Pulmonary artery endothelial cell (primary cell): ENCODE measurements around the gene PLEKHG4B. TPM values are rescaled to one million over a fixed set of nuclear protein-coding genes. Genes with fewer than 3 reads are reported as not detected.
"Not testable (repeated sequence)": the region's sequence is repeated elsewhere in the genome, so short reads cannot be mapped to it uniquely, and the experiment has no call there.

Source experiments
- DNase-seq: peaks from one replicate; pipeline ENCODE4 v3.0.0-alpha.2; 2011; ENCODE audit warnings: low read depth, low spot score
- total RNA-seq: library from RNA; depleted of rRNA; stranded (reverse); fragments of >200 nt; gene quantifications from 2 replicates; pipeline ENCODE4 v1.2.3, GENCODE V29; 2014

The PLEKHG4B gene
- total RNA-seq, 1 donor from 2014 or later = not detected

- DNase-seq = no peak
Measured at GRCh38 chr5:156411-157072, 64.6 kb downstream of the PLEKHG4B start.

DNA sequence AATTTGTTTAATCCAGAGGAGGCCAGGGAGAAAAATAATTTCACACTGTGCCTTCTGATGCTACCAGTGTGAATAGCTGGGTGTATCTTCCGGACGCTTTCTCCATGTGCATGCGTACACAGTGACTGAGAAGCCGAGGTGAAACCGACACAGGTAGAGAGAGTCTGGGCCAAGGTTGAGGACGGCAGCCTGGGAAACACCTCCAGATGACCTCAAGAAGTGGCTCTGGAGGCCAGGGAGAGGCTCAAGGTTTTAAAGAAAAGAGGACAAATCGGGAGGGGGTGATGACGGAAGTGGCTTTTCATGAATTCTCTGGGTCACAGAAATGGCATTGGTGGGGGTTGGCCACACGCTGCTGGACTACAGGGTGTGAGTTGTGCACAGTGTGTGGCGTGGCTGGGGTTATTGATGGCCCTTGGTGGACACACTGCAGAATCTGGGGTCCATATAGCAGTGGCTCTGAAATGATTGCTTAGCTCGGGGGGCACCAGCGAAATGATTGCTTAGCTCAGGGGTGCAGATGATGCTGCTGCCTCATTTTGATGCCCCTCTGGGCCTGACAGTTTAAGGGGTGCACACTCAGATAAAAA, 65.3 kb downstream of the PLEKHG4B start:
- no peak for DNase-seq

- no peak for DNase-seq
Measured at GRCh38 chr5:157801-158200, 65.8 kb downstream of the PLEKHG4B start.

GRCh38 chr5:158807-159447, 67.0 kb downstream of the PLEKHG4B start:
- DNase-seq = no peak

DNA sequence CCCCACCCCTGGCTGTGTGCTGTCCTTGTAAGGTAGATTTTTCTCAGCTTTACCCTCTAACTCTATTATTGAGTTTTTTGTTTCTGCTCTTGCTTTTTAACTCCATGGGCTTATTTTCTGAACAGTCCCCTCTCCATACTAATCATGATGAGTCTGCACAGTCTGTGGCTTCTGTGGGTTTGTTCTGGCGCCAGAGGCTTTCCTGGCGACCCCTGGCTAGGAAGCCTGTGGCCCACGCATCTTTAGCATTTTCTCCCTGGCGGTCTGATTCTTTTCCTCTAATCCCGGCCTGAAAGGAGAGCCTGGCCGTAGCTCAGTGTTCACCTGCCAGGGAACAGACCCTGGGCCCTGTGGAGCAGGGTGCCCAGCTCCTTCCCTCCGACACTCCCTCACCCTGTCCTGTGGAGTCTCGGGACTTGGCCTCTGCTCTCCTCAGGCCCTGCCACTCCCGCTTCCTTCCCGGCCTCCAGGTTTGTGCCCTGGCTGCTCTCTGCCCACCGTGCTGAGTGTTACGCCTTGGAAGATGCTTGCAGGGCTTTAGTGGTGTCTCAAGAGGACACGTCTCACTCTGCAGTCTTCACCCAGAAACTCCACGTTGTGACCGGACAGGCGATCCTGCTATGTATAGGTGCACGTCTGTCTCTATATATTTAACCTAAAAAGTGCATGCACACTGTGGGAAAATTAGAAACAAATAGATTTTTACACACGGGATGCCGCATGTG, 67.6 kb downstream of the PLEKHG4B start:
- no peak for DNase-seq

GRCh38 chr5:160173-160510, 68.2 kb downstream of the PLEKHG4B start:
- DNase-seq = no peak

DNA sequence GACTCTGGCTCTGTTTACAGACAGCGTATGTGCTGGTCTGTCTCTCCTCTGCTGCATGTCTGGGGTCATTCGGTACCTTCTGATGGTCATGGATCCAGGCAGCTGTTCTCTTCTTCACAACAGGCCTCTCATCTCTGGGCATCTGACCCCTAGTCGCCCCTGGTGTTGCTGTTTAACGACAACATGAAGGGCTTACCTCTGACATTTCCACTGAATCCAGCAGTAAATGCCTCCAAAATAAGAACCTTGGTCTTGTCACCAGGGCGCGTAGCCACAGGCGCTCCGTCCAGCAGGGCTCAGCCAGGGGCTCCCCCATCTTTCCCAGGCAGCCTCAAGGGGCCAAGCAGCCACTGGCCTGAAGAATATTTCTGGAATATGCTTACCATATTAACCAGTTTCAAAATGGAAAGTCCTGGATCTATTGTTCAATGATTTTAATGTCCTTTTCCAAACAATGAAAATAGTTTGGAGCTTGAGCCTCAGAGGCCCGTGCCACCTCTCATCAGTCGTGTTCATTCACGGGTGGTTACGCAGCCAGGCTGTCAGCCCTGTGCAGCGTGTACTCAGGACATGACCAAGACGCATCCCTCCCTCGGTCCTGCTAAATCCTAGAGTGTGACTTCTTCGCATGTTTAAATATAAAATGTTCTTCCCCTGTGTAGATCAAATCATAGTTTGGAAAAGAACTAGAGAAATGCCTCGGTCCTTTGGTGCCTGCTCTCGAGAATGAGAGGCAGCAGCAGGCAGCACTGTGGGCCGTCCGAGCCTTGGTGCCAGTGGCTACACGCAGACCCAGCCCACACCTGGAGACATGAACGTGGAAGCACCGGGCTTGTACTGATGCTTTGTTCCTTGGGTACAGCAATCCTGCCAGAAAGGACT, 69.2 kb downstream of the PLEKHG4B start:
- DNase-seq = no peak

GRCh38 chr5:161803-162110, 69.8 kb downstream of the PLEKHG4B start:
- no peak for DNase-seq

GRCh38 chr5:162190-162564, 70.2 kb downstream of the PLEKHG4B start:
- no peak for DNase-seq

- no peak for DNase-seq
Measured at GRCh38 chr5:162565-163337, 70.8 kb downstream of the PLEKHG4B start.

GRCh38 chr5:163338-163620, 71.3 kb downstream of the PLEKHG4B start:
- no peak for DNase-seq

DNA sequence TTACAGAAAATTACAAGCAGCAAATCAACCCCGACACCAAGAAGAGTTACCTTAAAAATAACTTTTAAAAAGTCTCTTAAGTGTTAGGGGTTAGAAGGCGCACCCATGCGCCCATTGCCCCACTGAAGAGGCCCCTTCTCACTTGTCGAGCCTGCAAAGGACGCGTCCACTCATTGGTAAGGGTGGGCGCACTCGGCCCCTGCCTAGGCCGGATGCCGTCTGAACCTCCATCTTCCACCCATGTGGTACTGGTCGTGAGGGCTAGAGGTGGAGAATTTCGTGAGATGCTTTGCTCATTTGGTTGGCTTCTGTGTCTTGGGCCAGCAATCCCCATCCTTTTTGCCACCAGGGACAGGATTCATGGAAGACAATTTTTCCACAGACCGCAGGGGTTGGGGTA, 71.9 kb downstream of the PLEKHG4B start:
- no peak for DNase-seq

DNA sequence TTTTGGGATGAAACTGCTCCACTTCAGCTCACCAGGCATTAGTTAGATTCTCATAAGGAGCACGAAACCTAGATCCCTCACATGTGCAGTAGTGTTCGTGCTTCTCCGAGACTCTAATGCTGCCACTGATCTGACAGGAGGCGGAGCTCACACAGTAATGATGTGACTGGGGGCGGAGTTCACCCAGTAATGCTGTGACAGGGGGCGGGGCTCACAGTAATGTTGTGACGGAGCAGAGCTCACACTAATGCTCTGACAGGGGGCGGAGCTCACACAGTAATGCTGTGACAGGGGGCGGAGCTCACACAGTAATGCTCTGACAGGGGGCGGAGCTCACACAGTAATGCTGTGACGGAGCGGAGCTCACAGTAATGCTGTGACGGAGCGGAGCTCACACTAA, 72.3 kb downstream of the PLEKHG4B start:
- no peak for DNase-seq

DNA sequence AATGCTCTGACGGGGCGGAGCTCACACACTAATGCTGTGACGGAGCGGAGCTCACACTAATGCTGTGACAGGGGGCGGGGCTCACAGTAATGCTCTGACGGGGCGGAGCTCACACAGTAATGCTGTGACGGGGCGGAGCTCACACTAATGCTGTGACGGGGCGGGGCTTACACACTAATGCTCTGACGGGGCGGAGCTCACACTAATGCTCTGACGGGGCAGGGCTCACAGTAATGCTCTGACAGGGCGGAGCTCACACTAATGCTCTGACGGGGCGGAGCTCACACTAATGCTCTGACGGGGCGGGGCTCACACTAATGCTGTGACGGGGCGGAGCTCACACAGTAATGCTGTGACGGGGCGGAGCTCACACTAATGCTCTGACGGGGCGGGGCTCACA, 72.8 kb downstream of the PLEKHG4B start:
- DNase-seq = not testable (repeated sequence)

GRCh38 chr5:166441-167372, 74.7 kb downstream of the PLEKHG4B start:
- no peak for DNase-seq

GRCh38 chr5:167511-167910, 75.5 kb downstream of the PLEKHG4B start:
- no peak for DNase-seq

DNA sequence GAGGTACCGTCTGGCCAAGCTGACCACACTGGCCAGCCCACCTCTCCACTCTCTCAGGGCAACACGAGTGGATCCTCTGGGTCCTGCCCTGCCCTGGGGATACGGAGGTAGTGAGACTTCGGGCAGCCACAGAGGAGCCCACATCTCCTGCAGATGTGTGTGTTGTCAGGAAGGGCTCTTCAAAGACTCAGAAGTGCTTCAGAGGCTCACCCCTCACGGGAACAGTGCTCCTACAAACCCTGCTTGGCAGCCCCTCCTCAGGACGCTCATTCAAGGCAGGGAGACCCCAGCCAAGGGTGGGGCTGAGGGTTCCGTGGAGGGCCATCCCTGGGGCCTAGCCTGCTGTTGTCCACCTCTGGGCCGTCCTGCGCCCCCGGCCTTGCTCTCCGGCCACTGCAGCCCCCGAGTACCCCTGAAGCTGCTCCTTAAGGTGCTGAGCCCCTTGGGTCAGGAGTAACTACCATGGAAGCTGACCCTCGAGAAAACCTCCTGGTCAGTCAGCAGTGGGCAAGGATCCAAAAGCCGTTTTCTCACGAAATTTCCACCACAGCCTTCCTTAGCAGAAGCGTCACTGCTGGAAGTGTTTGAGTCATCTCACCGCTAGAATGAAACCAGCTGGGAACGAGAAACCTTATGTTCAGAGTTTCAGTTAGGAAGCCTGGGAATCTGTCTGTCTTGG, 76.2 kb downstream of the PLEKHG4B start:
- peak; percentile 54 for DNase-seq

DNA sequence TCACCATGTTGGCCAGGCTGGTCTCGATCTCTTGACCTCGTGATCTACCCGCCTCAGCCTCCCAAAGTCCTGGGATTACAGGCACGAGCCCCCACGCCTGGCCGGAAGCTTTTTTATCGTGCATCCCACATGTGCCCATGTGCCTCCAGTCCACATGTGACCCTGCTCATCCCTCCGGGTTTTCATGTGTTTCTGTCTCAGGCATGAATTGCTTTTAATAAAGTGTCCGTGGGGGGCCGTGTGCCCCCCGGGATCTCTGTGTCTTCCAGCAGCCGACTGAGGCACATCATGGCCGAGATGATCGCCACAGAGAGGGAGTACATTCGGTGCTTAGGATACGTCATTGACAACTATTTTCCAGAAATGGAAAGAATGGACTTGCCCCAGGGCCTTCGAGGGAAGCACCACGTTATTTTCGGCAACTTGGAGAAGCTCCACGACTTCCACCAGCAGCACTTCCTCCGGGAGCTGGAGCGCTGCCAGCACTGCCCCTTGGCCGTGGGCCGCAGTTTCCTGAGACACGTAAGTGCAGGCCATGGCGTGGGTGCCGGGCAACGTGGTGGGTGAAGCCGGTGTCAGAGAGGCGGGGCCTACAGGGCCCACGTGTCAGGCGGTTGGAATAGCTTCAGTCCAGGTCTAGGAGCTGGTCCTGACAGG, 77.2 kb downstream of the PLEKHG4B start:
- peak; percentile 66 for DNase-seq

GRCh38 chr5:169728-170094, 77.7 kb downstream of the PLEKHG4B start:
- no peak for DNase-seq
